Skeletal muscle satellite cell (primary cell): ENCODE results near the gene SAMHD1. TPM values are rescaled to one million over a fixed set of nuclear protein-coding genes. Genes with fewer than 3 reads are reported as not detected.
A peak's percentile ranks its signal among the peaks of the same experiment; 100 is the strongest.
"Not testable (repeated sequence)": the region's sequence is repeated elsewhere in the genome, so short reads cannot be mapped to it uniquely, and the experiment has no call there.

ENCODE experiments used
- H3K27me3 ChIP-seq: 2 replicates; pipeline ENCODE4 v1.7.0; 2013; ENCODE audit warnings: low read length; ENCODE audit not compliant: control insufficient read depth, insufficient read depth
- H3K36me3 ChIP-seq: 2 replicates; pipeline ENCODE4 v1.7.0; 2013; ENCODE audit warnings: mild to moderate bottlenecking, control low read depth, low read length; ENCODE audit not compliant: insufficient read depth
- H3K4me1 ChIP-seq: 2 replicates; pipeline ENCODE4 v1.7.0; 2013; ENCODE audit warnings: low read length; ENCODE audit not compliant: control insufficient read depth, insufficient read depth
- H3K4me2 ChIP-seq: 2 replicates; pipeline ENCODE4 v1.7.0; 2013; ENCODE audit warnings: mild to moderate bottlenecking, low read length
- H3K4me3 ChIP-seq: 2 replicates; pipeline ENCODE4 v1.7.0; 2013; ENCODE audit warnings: low read length
- H3K9ac ChIP-seq: 2 replicates; pipeline ENCODE4 v1.7.0; 2013; ENCODE audit warnings: mild to moderate bottlenecking, low read depth, low read length, moderate library complexity
- H3K9me3 ChIP-seq: replicated peaks from 2 replicates; pipeline ENCODE4 v1.7.0; 2013; ENCODE audit warnings: mild to moderate bottlenecking, control low read depth, low read length
- total RNA-seq: library from RNA; depleted of rRNA; stranded (reverse); fragments of >200 nt; gene quantifications from 2 replicates; pipeline ENCODE4 v1.2.3, GENCODE V29; 2012; rRNA removed

Gene SAMHD1
- 18.3 and 19.9 TPM in 2 replicates for total RNA-seq

- Histone ChIP-seq H3K27me3 (no peaks in the 10 kb centered on the region), H3K4me2 (peak within 1 kb of the TSS; percentile 88), H3K9ac (peak within 1 kb of the TSS; percentile 80), H3K4me1 (peaks cover 10% of the 10 kb centered on the region), H3K9me3 (no peaks in the 10 kb centered on the region), H3K36me3 (no peaks in the 10 kb centered on the region), H3K4me3 (peak within 1 kb of the TSS; percentile 78)
Measured at GRCh38 chr20:36951198-36951978, at the start of gene SAMHD1. TSS of gene SAMHD1 (minus strand) at chr20:36951708. CDS start at chr20:36951643, 65 bp downstream.

DNA sequence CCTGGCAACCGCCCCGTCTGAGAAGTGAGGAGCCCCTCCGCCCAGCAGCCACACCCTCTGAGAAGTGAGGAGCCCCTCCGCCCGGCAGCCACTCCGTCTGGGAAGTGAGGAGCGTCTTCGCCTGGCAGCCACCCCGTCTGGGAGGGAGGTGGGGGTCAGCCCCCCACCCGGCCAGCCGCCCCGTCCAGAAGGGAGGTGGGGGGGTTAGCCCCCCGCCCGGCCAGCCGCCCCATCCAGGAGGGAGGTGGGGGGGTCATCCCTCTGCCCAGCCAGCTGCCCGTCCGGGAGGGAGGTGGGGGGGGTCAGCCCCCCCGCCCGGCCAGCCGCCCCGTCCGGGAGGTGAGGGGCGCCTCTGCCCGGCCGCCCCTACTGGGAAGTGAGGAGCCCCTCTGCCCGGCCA lies 48.7 kb upstream of the SAMHD1 start:
- H3K9ac ChIP-seq, H3K9me3 ChIP-seq, H3K4me3 ChIP-seq, H3K4me2 ChIP-seq, H3K4me1 ChIP-seq, H3K36me3 ChIP-seq, H3K27me3 ChIP-seq: not testable (repeated sequence)

DNA sequence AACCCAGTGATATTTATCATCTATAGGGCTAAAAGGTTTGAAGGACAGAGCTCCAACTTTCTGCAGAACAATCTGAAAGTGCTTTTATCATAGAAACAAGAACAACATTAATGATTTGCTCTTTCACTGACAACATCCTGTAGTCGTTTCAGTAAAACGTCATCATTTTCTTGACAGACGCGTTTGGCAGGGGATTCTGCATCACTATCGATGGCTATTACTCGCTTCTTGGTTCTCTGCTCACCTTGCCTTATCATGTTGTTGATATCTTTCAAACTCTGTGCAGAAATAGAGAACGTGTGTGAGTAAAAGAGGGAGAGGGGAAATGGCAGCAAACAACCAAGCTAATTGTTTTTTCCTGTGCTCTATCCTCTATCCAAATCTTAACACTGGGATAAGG lies 47.1 kb upstream of the SAMHD1 start:
- Histone ChIP-seq H3K36me3 (peaks cover 5% of the 10 kb centered on the region), H3K9ac (no peak overlapping the region)

GRCh38 chr20:36997121-36997520 lies 45.6 kb upstream of the SAMHD1 start:
- Histone ChIP-seq H3K4me3 (no peak overlapping the region), H3K4me2 (no peak overlapping the region), H3K9me3 (no peaks in the 10 kb centered on the region), H3K27me3 (no peaks in the 10 kb centered on the region), H3K4me1 (no peaks in the 10 kb centered on the region), H3K36me3 (no peaks in the 10 kb centered on the region), H3K9ac (no peak overlapping the region)

More for the DNA sequence above, 47.1 kb upstream of the SAMHD1 start:
- no peaks in the 10 kb centered on the region for H3K27me3 ChIP-seq
- H3K4me3 ChIP-seq = no peak overlapping the region
- H3K4me1 ChIP-seq = no peaks in the 10 kb centered on the region
- no peak overlapping the region for H3K4me2 ChIP-seq
- H3K9me3 ChIP-seq = no peaks in the 10 kb centered on the region

- not testable (repeated sequence) for H3K36me3 ChIP-seq, H3K9me3 ChIP-seq, H3K27me3 ChIP-seq, H3K4me1 ChIP-seq, H3K9ac ChIP-seq, H3K4me3 ChIP-seq, H3K4me2 ChIP-seq
Measured at GRCh38 chr20:36994221-36994620, 42.7 kb upstream of the SAMHD1 start.

GRCh38 chr20:36992802-36993334 lies 41.4 kb upstream of the SAMHD1 start:
- Histone ChIP-seq H3K4me1 (no peaks in the 10 kb centered on the region), H3K9ac (no peak overlapping the region), H3K4me3 (no peak overlapping the region), H3K36me3 (no peaks in the 10 kb centered on the region), H3K9me3 (no peaks in the 10 kb centered on the region), H3K27me3 (no peaks in the 10 kb centered on the region), H3K4me2 (no peak overlapping the region)

DNA sequence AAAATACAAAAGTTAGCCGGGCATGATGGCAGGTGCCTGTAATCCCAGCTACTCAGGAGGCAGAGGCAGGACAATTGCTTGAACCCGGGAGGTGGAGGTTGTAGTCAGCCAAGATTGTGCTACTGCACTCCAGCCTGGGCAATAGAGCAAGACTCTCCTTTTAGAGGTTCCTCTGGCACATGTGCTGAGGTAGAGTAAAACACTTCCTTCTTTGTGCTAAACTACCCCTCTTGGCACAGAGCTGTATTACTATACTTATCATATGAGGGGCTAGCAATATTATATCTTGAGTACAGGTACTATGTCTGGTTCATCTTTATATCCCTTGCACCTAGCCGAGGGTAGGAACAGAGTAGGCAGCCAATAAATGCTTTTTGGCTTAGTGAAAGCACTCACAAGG lies 40.2 kb upstream of the SAMHD1 start:
- H3K27me3 ChIP-seq = no peaks in the 10 kb centered on the region
- H3K9ac ChIP-seq = no peak overlapping the region
- no peaks in the 10 kb centered on the region for H3K4me1 ChIP-seq
- no peaks in the 10 kb centered on the region for H3K36me3 ChIP-seq
- H3K4me3 ChIP-seq = no peak overlapping the region
- no peaks in the 10 kb centered on the region for H3K9me3 ChIP-seq
- H3K4me2 ChIP-seq = no peak overlapping the region

DNA sequence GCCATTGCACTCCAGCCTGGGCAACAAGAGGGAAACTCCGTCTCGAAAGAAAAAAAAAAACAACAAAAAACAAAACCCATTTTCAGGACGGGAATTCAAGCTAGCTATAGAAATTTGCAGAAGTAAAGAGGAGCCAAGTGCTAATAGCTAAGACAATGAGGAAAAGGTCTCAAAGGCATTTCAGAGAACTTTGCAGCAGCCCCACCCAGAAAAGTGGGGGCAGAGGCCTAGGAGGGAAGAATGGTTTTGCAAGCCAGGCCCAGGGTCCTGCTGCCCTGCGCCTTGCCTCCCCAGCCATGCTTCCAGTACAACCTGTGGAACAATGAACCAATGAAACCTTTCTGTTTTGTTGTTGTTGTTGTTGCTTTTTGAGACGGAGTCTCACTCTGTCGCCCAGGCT lies 38.3 kb upstream of the SAMHD1 start:
- no peaks in the 10 kb centered on the region for H3K27me3 ChIP-seq
- no peaks in the 10 kb centered on the region for H3K4me1 ChIP-seq
- no peaks in the 10 kb centered on the region for H3K9me3 ChIP-seq
- no peak overlapping the region for H3K4me3 ChIP-seq
- no peak overlapping the region for H3K4me2 ChIP-seq
- H3K9ac ChIP-seq = no peak overlapping the region
- H3K36me3 ChIP-seq = no peaks in the 10 kb centered on the region

DNA sequence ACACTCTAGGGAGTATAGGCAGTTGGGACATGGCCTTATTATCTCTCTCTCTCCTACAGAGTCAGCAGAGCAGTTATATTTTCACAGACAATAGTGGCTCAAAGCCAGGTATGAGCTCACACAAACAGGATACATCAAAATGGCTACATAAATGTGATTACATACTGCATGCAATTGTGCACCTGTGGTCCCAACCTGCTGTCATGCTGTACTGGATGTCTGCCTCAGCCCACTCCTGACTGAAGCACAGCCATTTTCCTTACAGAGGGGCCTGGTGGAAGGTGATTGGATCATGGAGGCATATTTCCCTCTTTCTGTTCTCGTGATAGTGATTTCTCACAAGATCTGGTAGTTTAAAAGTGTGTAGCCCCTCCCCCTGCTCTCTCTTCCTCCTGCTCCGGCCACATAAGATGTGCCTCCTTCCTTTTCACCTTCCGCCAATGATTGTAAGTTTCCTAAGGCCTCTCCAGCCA lies 37.0 kb upstream of the SAMHD1 start:
- H3K36me3 ChIP-seq = no peaks in the 10 kb centered on the region
- no peaks in the 10 kb centered on the region for H3K4me1 ChIP-seq
- H3K4me2 ChIP-seq = no peak overlapping the region
- H3K9ac ChIP-seq = no peak overlapping the region
- no peaks in the 10 kb centered on the region for H3K27me3 ChIP-seq
- no peak overlapping the region for H3K4me3 ChIP-seq
- H3K9me3 ChIP-seq = no peaks in the 10 kb centered on the region

DNA sequence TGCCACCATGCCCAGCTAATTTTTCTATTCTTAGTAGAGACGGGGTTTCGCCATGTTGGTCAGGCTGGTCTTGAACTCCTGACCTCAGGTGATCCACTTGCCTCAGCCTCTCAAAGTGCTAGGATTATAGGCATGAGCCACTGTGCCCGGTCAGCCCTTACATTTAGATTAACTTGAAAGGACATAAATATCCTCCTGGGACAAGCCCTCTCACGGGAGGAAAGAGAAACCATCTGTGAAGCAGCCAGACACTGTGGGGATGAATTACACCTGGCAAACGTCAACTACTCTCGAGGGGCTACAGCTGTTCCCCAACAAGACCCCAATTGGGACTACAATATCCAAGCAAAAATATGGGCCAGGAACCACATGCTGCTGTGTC lies 32.7 kb upstream of the SAMHD1 start:
- H3K4me3 ChIP-seq = no peak overlapping the region
- no peak overlapping the region for H3K4me2 ChIP-seq
- no peaks in the 10 kb centered on the region for H3K27me3 ChIP-seq
- no peaks in the 10 kb centered on the region for H3K36me3 ChIP-seq
- H3K9me3 ChIP-seq = no peaks in the 10 kb centered on the region
- H3K9ac ChIP-seq = no peak overlapping the region
- no peaks in the 10 kb centered on the region for H3K4me1 ChIP-seq

DNA sequence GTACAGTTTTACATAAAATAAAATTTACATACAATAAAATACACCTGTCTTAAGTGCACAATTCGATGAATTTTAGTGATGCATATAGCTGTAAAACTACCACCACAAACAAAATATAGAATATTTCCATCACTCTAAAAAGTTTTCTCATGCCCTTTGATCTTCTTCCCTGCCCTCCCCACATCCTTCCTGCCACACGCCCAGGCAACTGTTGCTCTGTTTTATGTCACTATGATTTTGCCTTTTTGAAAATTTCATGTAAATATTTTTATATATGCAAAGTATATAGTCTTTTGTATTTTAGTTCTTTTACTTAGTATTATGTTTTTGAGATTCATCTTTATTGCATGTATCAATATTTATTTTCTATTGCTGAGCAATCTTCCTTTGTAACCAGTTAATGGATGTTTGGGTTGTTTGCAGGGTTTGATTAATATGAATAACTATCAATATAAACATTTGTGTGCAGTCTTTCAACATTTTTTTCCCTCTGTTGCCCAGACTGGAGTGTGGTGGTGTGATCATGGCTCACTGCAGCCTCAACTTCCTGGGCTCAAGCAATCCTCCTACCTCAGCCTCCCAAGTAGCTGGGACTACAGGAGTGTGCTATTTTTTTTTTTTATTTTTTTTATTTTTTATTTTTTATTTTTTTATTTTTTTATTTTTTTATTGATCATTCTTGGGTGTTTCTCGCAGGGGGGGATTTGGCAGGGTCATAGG lies 23.8 kb upstream of the SAMHD1 start:
- H3K4me3 ChIP-seq = no peak overlapping the region
- no peaks in the 10 kb centered on the region for H3K27me3 ChIP-seq
- no peaks in the 10 kb centered on the region for H3K36me3 ChIP-seq
- no peak overlapping the region for H3K4me2 ChIP-seq
- no peaks in the 10 kb centered on the region for H3K4me1 ChIP-seq
- no peak overlapping the region for H3K9ac ChIP-seq
- no peaks in the 10 kb centered on the region for H3K9me3 ChIP-seq
